ENCODE data around the gene DLG2. TPM values are rescaled to one million over a fixed set of nuclear protein-coding genes. Genes with fewer than 3 reads are reported as not detected.
A peak's percentile ranks its signal among the peaks of the same experiment; 100 is the strongest.

DLG2 gene
- total RNA-seq, 1 experiment from 2014 or later: not detected

DNA sequence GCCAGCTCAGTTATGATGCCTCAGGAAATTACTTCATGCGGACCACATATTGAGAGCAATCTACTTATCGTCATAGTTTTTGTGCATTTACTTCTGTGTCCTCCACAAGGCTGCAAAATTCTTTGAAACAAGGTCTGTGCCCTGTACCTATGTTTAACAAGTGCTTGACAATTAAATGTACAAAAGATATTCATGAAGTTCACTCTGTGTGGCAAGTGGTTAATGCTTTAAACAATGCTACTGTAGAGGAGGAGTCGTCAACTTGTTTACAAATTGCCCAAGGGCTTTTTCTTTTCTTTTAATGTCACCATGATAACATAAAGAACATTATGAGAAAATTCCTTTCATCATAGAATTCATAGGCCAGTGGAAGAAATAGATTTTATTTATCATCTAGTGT is 1469.5 kb downstream of the DLG2 start:
- DNase-seq (ENCODE audit: low read depth, low spot score): no peak
- in situ Hi-C loops (cut with HindIII; ENCODE audit: low pct_unique_long_range_greater_than_20kb, low sequenced_read_pairs): no loop called here

GRCh38 chr11:84146826-84147225 is 1480.3 kb downstream of the DLG2 start:
- DNase-seq (ENCODE audit: low read depth, low spot score): no peak
- in situ Hi-C loops (cut with HindIII; ENCODE audit: low pct_unique_long_range_greater_than_20kb, low sequenced_read_pairs): no loop called here

- in situ Hi-C loops (cut with HindIII; ENCODE audit: low pct_unique_long_range_greater_than_20kb, low sequenced_read_pairs): no loop called here
Measured at GRCh38 chr11:84145616-84146185, 1481.4 kb downstream of the DLG2 start.

DNA sequence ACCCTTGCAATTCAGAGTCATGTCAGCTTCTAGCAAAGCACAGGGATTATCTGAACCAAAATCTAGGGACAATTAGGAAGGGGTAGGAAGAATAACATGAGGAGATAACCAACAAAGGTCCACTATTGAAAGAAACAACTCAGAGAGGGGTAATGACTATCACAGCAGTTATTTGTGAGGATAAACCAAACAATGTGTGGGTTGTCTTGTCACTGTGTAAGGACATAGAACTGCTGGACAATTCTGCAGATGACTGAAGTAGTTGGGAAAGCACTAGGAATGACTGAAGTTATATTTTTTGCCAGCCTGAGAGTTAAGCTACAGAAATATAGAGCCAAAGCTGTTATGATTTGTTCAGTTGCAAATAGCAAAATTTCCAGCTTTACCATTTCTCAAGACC is 1482.6 kb downstream of the DLG2 start:
- no peak for DNase-seq (ENCODE audit: low read depth, low spot score)
- in situ Hi-C loops (cut with HindIII; ENCODE audit: low pct_unique_long_range_greater_than_20kb, low sequenced_read_pairs): no loop called here

More at GRCh38 chr11:84145616-84146185, 1481.4 kb downstream of the DLG2 start:
- no peak for DNase-seq (ENCODE audit: low read depth, low spot score)

GRCh38 chr11:84142411-84142810 is 1484.7 kb downstream of the DLG2 start:
- no peak for DNase-seq (ENCODE audit: low read depth, low spot score)
- in situ Hi-C loops (cut with HindIII; ENCODE audit: low pct_unique_long_range_greater_than_20kb, low sequenced_read_pairs): no loop called here

DNA sequence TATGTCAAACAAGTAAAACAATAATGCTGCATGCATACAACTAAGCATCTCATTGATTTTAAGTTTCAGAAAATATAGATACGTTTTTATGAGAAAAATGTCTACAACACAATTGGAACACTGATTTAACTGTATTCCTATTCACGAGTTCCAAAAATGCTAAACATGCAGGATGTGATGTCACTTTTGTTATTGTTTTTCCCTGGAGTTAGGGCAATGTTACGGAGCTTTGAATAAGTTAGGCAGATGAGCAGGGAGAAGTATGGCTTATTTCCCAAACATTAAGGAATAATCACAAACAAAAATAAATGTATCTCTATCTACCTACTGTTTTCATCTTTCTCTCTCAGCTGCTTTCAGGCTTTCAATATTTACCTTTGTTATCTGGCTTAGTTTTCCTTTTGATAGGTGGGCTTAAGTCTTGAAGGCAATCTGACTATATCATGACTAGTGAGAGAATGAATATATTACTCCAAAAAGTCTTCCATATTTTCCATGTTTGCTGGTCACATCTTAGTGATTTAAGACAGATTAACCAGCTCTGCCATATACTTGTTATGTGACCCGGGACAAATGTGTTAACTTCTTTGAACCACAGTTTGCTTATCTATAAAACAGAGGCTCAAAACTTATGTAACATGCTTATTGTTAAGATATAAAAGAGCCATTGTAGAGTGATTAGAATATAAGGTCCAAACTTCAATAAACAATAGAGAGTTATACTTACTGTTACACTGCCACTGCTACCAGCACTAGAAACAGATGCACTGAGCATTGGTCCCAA is 1486.6 kb downstream of the DLG2 start:
- in situ Hi-C loops (cut with HindIII; ENCODE audit: low pct_unique_long_range_greater_than_20kb, low sequenced_read_pairs): no loop called here
- peak; percentile 10 for DNase-seq (ENCODE audit: low read depth, low spot score)

GRCh38 chr11:84137960-84138359 is 1489.2 kb downstream of the DLG2 start:
- no peak for DNase-seq (ENCODE audit: low read depth, low spot score)
- in situ Hi-C loops (cut with HindIII; ENCODE audit: low pct_unique_long_range_greater_than_20kb, low sequenced_read_pairs): no loop called here

- in situ Hi-C loops (cut with HindIII; ENCODE audit: low pct_unique_long_range_greater_than_20kb, low sequenced_read_pairs): no loop called here
- DNase-seq (ENCODE audit: low read depth, low spot score): no peak
Measured at GRCh38 chr11:84137505-84137904, 1489.6 kb downstream of the DLG2 start.

- in situ Hi-C loops (cut with HindIII; ENCODE audit: low pct_unique_long_range_greater_than_20kb, low sequenced_read_pairs): no loop called here
- DNase-seq (ENCODE audit: low read depth, low spot score): no peak
Measured at GRCh38 chr11:84136926-84137325, 1490.2 kb downstream of the DLG2 start.

DNA sequence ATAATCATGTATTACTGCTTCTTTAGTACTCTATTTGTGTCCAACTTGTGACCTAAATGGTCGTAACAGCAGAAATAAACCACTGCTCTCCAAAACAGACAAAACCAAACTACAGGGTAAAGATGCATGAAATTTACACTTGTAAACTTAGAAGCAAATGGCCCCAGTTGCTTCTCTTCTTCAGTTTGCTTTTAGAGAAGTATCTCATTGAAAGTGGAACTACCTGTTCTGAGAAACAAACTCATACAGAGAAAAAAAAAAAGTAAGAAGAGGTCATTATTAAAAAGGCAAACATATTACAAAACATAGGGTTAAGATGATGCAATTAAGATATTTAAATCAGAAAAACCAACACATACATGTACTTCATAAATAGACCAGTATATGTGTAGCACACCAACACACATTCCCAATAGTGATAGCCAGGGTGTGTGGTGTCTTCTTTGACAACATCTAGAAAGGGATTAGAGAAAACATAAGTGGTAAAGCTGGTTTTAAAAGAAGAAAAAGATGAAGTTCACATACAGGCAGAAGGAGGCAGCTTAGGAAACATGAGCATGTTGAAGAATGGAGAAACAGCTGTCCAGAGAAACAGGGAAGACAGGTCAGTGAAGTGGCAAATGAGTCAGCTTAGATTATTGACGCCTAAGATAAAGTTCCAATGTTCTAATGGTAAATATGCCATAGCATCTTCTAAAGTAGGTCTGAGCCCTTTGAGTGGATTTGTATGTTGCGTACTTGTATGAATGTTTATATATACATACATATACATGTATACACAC is 1496.3 kb downstream of the DLG2 start:
- in situ Hi-C loops (cut with HindIII; ENCODE audit: low pct_unique_long_range_greater_than_20kb, low sequenced_read_pairs): no loop called here
- no peak for DNase-seq (ENCODE audit: low read depth, low spot score)

- DNase-seq (ENCODE audit: low read depth, low spot score): no peak
- in situ Hi-C loops (cut with HindIII; ENCODE audit: low pct_unique_long_range_greater_than_20kb, low sequenced_read_pairs): no loop called here
Measured at GRCh38 chr11:84129961-84130576, 1497.1 kb downstream of the DLG2 start.

- in situ Hi-C loops (cut with HindIII; ENCODE audit: low pct_unique_long_range_greater_than_20kb, low sequenced_read_pairs): no loop called here
Measured at GRCh38 chr11:84128840-84129239, 1498.3 kb downstream of the DLG2 start.

DNA sequence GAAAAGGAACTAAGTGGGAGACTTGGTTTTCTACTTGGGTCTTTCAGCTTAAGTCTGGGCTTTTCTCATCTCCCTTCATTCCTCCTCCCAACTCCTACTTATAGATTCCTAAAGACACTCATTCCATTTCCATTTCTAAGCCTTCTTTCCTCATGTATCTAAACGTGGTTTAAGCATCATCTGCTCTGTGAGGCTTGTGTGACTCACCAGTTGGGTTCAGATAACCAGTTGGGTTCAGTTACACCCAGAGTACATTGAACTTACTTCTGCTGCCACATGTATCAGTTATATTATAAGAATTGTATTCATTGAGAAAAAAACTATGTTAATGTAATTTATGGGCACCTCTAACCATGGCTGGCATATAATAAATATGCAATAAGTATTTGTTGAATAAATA is 1509.8 kb downstream of the DLG2 start:
- in situ Hi-C loops (cut with HindIII; ENCODE audit: low pct_unique_long_range_greater_than_20kb, low sequenced_read_pairs): no loop called here
- no peak for DNase-seq (ENCODE audit: low read depth, low spot score)

More at GRCh38 chr11:84128840-84129239, 1498.3 kb downstream of the DLG2 start:
- no peak for DNase-seq (ENCODE audit: low read depth, low spot score)

GRCh38 chr11:84106541-84106940 is 1520.6 kb downstream of the DLG2 start:
- no peak for DNase-seq (ENCODE audit: low read depth, low spot score)
- in situ Hi-C loops (cut with HindIII; ENCODE audit: low pct_unique_long_range_greater_than_20kb, low sequenced_read_pairs): no loop called here

DNA sequence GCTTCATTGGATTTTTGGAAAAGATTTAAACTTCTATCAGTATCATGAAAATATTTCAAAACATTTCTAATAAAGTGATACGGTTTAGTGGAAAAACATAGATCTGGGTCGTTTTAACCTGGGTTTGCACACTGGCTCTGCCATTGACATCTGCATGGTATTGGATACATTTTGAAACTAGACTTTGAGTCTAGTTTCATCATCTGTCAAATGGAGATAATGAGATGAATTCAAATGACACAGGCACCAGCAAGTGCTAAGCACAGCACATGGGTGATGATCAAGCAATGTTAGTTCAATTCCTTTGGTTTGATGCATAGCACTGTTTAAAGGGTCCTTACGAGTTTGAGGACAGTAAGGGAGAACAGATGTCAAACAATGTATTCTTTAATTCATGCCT is 1522.0 kb downstream of the DLG2 start:
- DNase-seq (ENCODE audit: low read depth, low spot score): no peak
- in situ Hi-C loops (cut with HindIII; ENCODE audit: low pct_unique_long_range_greater_than_20kb, low sequenced_read_pairs): no loop called here

GRCh38 chr11:84103096-84103495 is 1524.0 kb downstream of the DLG2 start:
- no peak for DNase-seq (ENCODE audit: low read depth, low spot score)
- in situ Hi-C loops (cut with HindIII; ENCODE audit: low pct_unique_long_range_greater_than_20kb, low sequenced_read_pairs): no loop called here

DNA sequence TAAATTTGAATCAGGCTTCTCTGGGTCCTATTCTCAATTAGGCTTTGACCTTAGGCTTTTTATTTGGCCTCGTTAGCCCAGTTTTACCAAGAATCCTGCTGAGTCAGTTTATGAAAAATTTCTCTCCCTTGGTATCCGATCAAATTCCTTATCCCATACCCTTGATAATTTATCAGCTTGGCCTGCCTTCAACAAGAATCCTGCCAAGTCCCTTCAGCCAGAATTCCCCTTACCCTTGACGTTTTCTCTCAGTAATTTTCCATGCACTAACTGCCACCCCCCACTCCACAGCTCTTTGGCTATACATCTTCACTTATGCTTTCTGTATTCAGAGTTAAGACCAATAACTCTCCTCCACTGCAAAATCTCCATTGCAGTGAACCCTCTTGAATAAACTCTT is 1530.0 kb downstream of the DLG2 start:
- in situ Hi-C loops (cut with HindIII; ENCODE audit: low pct_unique_long_range_greater_than_20kb, low sequenced_read_pairs): no loop called here
- DNase-seq (ENCODE audit: low read depth, low spot score): no peak
